Cardiac fibroblast (primary cell): ENCODE data around the gene TMEM165.

Experiments
- DNase-seq, 2 donors: peaks; one replicate each; pipeline versions ENCODE4 v3.0.0 to v3.0.0-alpha.2; 2010; ENCODE audit warnings: low read depth in 2 of 2
- H3K4me3 ChIP-seq, 2 donors: replicated peaks in 1 of 2; 1 replicate in 1 of 2; 2 replicates in 1 of 2; pipeline ENCODE4 v1.5.1; 2011; ENCODE audit warnings: low read depth in 2 of 2, low read length in 2 of 2, mild to moderate bottlenecking in 2 of 2, moderate library complexity in 1 of 2
- CTCF ChIP-seq: IDR thresholded peaks from one replicate; pipeline ENCODE4 v1.5.1; 2011; ENCODE audit warnings: low read depth, mild to moderate bottlenecking, low read length, inconsistent platforms

TMEM165 gene

GRCh38 chr4:55437356-55437796 lies 41.6 kb downstream of the TMEM165 start:
- no peak for TF ChIP-seq CTCF
- no peak overlapping the region for H3K4me3 ChIP-seq
- DNase-seq = peak; percentile 12 to 65

GRCh38 chr4:55437823-55438222 lies 42.1 kb downstream of the TMEM165 start:
- no peak for TF ChIP-seq CTCF
- DNase-seq = no peak
- no peak overlapping the region for H3K4me3 ChIP-seq

GRCh38 chr4:55438314-55438713 lies 42.6 kb downstream of the TMEM165 start:
- DNase-seq = no peak
- H3K4me3 ChIP-seq = no peak overlapping the region
- no peak for TF ChIP-seq CTCF

- DNase-seq = no peak
- no peak overlapping the region for H3K4me3 ChIP-seq
- no peak for TF ChIP-seq CTCF
These were observed 43.3 kb downstream of the TMEM165 start for GRCh38 chr4:55439023-55439422.

GRCh38 chr4:55440786-55441185 lies 45.0 kb downstream of the TMEM165 start:
- no peak for TF ChIP-seq CTCF
- DNase-seq = no peak
- no peak overlapping the region for H3K4me3 ChIP-seq

GRCh38 chr4:55442541-55442940 lies 46.8 kb downstream of the TMEM165 start:
- no peak for DNase-seq
- no peak overlapping the region for H3K4me3 ChIP-seq
- TF ChIP-seq CTCF = no peak

- peak; percentile 55 to 61 for DNase-seq
- no peak overlapping the region for H3K4me3 ChIP-seq
- TF ChIP-seq CTCF = peak; percentile 31
These were observed 49.1 kb downstream of the TMEM165 start for GRCh38 chr4:55444827-55445226.
